ENCODE data around the gene TMEM107. TPM values are rescaled to one million over a fixed set of nuclear protein-coding genes. Genes with fewer than 3 reads are reported as not detected.

The TMEM107 gene
- total and polyA plus RNA-seq, 10 of the 15 experiments (the other 5 are each of a cell fraction or from before 2014, with no cell fraction given), result 7.9 to 38.7 (median 22.9) TPM

GRCh38 chr17:8156246-8156992 is 19.8 kb downstream of the TMEM107 start (continued):
- TF ChIP-seq ZBTB33 (IDR thresholded peaks at IDR 0.05) (no peak), ZNF384 (IDR thresholded peaks at IDR 0.05; ENCODE audit: borderline replicate concordance, low read depth, low read length) (no peak), MYC (IDR thresholded peaks at IDR 0.05; ENCODE audit: insufficient read depth, insufficient read length, insufficient replicate concordance, low read length, severe bottlenecking) (no peak)

GRCh38 chr17:8155996-8156245 is 20.3 kb downstream of the TMEM107 start:
- intact Hi-C loops (cut with micrococcal nuclease; ENCODE audit: unreplicated experiment) (loop anchor here (1.0 kb wide), 2 partner anchors 17 to 36 kb away; no protein-coding TSS in a partner anchor), in situ Hi-C loops (cut with MboI) (no loop called here)
- TSS peak; percentile 66 for BruUV-seq (replicated peaks)
- ChIA-PET CTCF (interaction anchor here (0.6 to 5.3 kb wide), 6 partner anchors 17 to 66 kb away, joined by 3 to 46 read pairs (median 13); partner anchors contain the start of gene HES7), POLR2A (interaction anchor here (0.5 to 7.5 kb wide), 16 partner anchors 14 to 469 kb away, joined by 3 to 71 read pairs (median 6); partner anchors contain the start of genes ALOXE3, AURKB, BORCS6 and RANGRF), SMC1A (ENCODE audit: uncharacterized antibody, unreplicated experiment) (interaction anchor here (1.4 to 5.1 kb wide), 11 partner anchors 17 to 139 kb away, joined by 4 to 42 read pairs (median 6); partner anchors contain the start of genes ALOXE3, AURKB, CTC1 and HES7), RAD21 (ENCODE audit: unreplicated experiment) (interaction anchor here (0.9 to 4.1 kb wide), 14 partner anchors 11 to 91 kb away, joined by 3 to 33 read pairs (median 4); partner anchors contain the start of gene AURKB)
- H3K27ac ChIP-seq (ENCODE audit: control insufficient read depth, insufficient read depth), result peak overlapping the region; percentile 76
- DNase-seq (ENCODE audit: low read depth, low spot score), result no peak
- ATAC-seq, result no peak
- H3K79me2 ChIP-seq (ENCODE audit: control insufficient read depth, insufficient read depth, low read length), result peaks cover 17% of the 10 kb centered on the region
- no peaks in the 10 kb centered on the region for H3K27me3 ChIP-seq (replicated peaks in 1 of 2; ENCODE audit: control insufficient read depth in 2 of 2, insufficient read depth in 2 of 2, low read length in 1 of 2)
- H3K4me1 ChIP-seq (ENCODE audit: control insufficient read depth, insufficient read depth, low read length), result peaks cover 18% of the 10 kb centered on the region
- H2AFZ ChIP-seq (ENCODE audit: control insufficient read depth, low read depth, low read length), result peak overlapping the region; percentile 64; the same call in 1 of the 2 replicates
- H3K36me3 ChIP-seq (ENCODE audit: control insufficient read depth in 2 of 2, insufficient read depth in 2 of 2, low read length in 1 of 2), result peaks cover 0 to 3% of the 10 kb centered on the region in 2 experiments; a peak in 1 of 4 replicates
- H4K20me1 ChIP-seq (ENCODE audit: control insufficient read depth, insufficient read depth), result no peaks in the 10 kb centered on the region
- 5% methylated on average over 11 of the region's 11 CpGs for WGBS (ENCODE audit: insufficient coverage, insufficient replicate concordance, low lambda C conversion rate, missing lambda C conversion rate)
- no peak for FAIRE-seq
- H3K9me3 ChIP-seq (replicated peaks; ENCODE audit: control insufficient read depth, insufficient read depth, low read length), result no peaks in the 10 kb centered on the region
- peak overlapping the region; percentile 77 for H3K9ac ChIP-seq (ENCODE audit: control insufficient read depth, insufficient read depth, low read length)
- H3K4me2 ChIP-seq (ENCODE audit: control insufficient read depth, insufficient read depth), result peak overlapping the region; percentile 99
- peak overlapping the region; percentile 74 for H3K4me3 ChIP-seq
- peak in 1 of 2 experiments; percentile 83; a peak in 3 of 4 replicates for TF ChIP-seq IKZF2 (IDR thresholded peaks at IDR 0.05)
- peak; percentile 96 for TF ChIP-seq SMAD1 (IDR thresholded peaks at IDR 0.05; ENCODE audit: low read depth, partially characterized antibody)
- 0 out of 2 replicates have a peak, but pooled peaks have one; percentile 75 for TF ChIP-seq BACH1 (IDR thresholded peaks at IDR 0.05; ENCODE audit: borderline replicate concordance)
- TF ChIP-seq MXI1 (IDR thresholded peaks at IDR 0.05; ENCODE audit: low read depth, low read length), result no peak
- no peak for TF ChIP-seq NR2C1 (IDR thresholded peaks at IDR 0.05)
- TF ChIP-seq EP300 (IDR thresholded peaks at IDR 0.05; ENCODE audit: borderline replicate concordance in 1 of 2, control insufficient read depth in 1 of 2, low read depth in 2 of 2, low read length in 2 of 2), result 0 out of 4 replicates have a peak, but pooled peaks of 1 of the 2 experiments have one; percentile 34
- peak; percentile 50; the same call in 1 of the 2 replicates for TF ChIP-seq LARP7 (IDR thresholded peaks at IDR 0.05)
- TF ChIP-seq RUNX3 (IDR thresholded peaks at IDR 0.05; ENCODE audit: low read length), result 0 out of 2 replicates have a peak, but pooled peaks have one; percentile 5
- TF ChIP-seq FOXK2 (IDR thresholded peaks at IDR 0.05), result no peak
- TF ChIP-seq IRF4 (IDR thresholded peaks at IDR 0.05; ENCODE audit: low read depth, low read length), result no peak
- no peak for TF ChIP-seq TCF3 (IDR thresholded peaks at IDR 0.05; ENCODE audit: borderline replicate concordance, insufficient read depth, low read depth, low read length)
- TF ChIP-seq ZNF592 (IDR thresholded peaks at IDR 0.05), result no peak
- TF ChIP-seq DPF2 (IDR thresholded peaks at IDR 0.05), result peak; percentile 54; the same call in 1 of the 2 replicates
